Astrocyte of the spinal cord (primary cell): ENCODE data around the gene ZC3H4.

Experiments used
- DNase-seq: peaks from one replicate; pipeline ENCODE4 v3.0.0; 2011; ENCODE audit warnings: low read depth, low spot score
- H3K4me3 ChIP-seq: 2 replicates; pipeline ENCODE4 v1.5.1; 2011; ENCODE audit warnings: low read depth, mild to moderate bottlenecking, low read length, moderate library complexity
- in situ Hi-C: cut with HindIII; loops from 2 replicates; pipeline ENCODE4 v1.10.0; 2017; ENCODE audit warnings: low sequenced_read_pairs
- TF ChIP-seq, protein P1 (sequence below): IDR thresholded peaks from 2 replicates; pipeline ENCODE4 v1.5.1; 2012; ENCODE audit warnings: low read depth, mild to moderate bottlenecking, low read length, inconsistent platforms

Gene ZC3H4

DNA sequence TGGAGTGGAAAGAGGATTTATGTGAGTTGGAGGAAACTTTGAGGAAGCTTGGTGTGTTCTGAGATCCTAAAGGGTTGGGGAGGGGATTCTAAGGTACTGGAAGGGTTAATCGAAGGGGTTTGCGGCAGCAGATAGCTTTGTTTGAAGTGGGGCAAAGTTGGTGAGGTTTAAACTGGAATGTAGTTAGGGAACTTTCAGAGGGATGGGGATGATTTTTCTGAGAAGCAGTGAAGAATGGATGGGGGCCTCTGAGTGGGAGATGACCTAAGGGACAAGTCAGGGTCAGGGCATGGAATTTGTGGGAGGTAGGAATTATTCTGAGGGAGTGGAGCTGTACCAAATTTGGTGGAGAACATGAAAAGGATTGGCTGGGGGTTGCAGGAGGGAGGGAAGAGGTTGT lies 21.0 kb upstream of the ZC3H4 start:
- TF ChIP-seq, protein P1, sequence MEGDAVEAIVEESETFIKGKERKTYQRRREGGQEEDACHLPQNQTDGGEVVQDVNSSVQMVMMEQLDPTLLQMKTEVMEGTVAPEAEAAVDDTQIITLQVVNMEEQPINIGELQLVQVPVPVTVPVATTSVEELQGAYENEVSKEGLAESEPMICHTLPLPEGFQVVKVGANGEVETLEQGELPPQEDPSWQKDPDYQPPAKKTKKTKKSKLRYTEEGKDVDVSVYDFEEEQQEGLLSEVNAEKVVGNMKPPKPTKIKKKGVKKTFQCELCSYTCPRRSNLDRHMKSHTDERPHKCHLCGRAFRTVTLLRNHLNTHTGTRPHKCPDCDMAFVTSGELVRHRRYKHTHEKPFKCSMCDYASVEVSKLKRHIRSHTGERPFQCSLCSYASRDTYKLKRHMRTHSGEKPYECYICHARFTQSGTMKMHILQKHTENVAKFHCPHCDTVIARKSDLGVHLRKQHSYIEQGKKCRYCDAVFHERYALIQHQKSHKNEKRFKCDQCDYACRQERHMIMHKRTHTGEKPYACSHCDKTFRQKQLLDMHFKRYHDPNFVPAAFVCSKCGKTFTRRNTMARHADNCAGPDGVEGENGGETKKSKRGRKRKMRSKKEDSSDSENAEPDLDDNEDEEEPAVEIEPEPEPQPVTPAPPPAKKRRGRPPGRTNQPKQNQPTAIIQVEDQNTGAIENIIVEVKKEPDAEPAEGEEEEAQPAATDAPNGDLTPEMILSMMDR = no peak
- H3K4me3 ChIP-seq = no peak overlapping the region
- in situ Hi-C loops = no loop called here

DNA sequence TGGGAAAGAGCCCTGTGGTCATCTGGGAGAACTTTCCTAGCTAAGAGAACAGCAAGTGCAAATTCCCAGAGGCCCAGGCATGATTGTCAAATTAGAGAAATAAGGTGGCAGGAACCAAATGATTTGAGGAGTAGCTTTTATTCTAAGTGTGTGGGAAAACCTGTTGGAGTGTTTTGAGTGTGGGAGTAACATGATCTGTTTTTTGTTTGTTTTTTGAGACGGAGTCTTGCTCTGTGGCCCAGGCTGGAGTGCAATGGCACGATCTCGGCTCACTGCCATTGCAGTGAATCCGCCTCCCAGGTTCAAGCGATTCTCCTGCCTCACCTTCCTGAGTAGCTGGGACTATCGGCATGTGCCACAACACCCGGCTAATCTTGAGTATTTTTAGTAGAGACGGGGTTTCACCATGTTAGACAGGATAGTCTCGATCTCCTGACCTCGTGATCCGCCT lies 19.5 kb upstream of the ZC3H4 start:
- in situ Hi-C loops = no loop called here
- H3K4me3 ChIP-seq = no peak overlapping the region
- no peak for DNase-seq

More for the DNA sequence above, 21.0 kb upstream of the ZC3H4 start:
- DNase-seq = no peak

DNA sequence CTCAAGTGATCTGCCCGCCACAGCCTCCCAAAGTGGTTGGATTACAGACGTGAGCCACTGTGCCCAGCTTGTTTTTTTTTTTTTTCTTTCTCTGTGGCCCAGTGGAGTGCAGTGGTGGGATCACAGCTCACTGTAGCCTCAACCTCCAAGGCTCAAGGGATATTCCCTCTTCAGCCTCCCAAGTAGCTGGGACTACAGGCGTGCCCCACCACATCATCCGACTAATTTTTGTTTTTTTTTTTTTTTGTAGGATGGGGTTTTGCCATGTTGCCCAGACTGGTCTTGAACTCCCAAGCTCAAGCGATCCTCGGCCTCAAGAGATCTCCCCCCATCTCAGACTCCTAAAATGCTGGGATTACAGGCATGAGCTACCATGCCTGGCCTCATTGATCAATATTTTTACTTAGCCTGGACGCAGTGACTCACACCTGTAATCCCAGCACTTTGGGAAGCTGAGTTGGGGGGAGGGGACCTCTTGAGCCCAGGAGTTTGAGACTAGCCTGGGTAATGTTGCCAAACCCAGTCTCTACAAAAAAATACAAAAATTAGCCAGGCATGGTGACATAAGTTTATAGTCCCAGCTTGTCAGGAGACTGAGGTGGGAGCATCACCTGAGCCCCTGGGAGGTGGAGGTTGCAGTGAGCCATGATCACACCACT lies 18.7 kb upstream of the ZC3H4 start:
- in situ Hi-C loops = no loop called here
- TF ChIP-seq, protein P1 = no peak
- no peak for DNase-seq
- H3K4me3 ChIP-seq = peak overlapping the region; percentile 93

More for the DNA sequence above, 19.5 kb upstream of the ZC3H4 start:
- TF ChIP-seq, protein P1 = no peak

DNA sequence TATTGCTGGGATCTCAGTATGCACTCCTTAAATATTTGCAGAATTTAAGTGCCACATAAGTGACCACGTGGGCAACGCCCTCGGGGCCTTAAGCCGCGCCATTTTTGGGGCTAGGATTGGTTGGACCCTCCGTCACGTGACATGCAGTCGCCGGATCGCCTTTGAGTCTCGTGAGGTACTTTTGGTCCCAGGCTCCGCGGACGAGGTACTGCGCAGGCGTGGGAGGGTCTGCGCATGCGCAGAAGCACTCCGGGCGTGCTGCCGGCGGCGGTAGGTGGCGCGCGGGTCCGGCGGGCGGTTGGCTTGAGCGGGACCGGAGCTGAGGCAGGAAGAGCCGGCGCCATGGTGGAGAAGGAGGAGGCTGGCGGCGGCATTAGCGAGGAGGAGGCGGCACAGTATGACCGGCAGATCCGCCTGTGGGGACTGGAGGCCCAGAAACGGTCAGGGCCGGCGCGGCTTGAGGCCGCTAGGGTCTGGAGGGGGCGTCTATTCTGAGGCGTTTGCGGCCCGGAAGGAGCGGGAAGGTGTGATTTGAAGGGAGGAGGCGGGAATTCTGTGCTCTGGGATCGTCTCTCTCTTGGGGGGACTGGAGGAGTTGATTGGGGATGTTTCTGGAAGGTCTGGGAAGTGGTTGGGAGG lies 17.1 kb upstream of the ZC3H4 start, which contains the start of gene SAE1:
TSS of gene SAE1 (plus strand) at position 247 of the 639 bp plus-strand sequence. CDS start at position 343, 96 bp downstream.
- TF ChIP-seq, protein P1 = peak; percentile 58
- peak within 1 kb of the TSS; percentile 93 for H3K4me3 ChIP-seq
- DNase-seq = peak; percentile 99
- in situ Hi-C loops = no loop called here

DNA sequence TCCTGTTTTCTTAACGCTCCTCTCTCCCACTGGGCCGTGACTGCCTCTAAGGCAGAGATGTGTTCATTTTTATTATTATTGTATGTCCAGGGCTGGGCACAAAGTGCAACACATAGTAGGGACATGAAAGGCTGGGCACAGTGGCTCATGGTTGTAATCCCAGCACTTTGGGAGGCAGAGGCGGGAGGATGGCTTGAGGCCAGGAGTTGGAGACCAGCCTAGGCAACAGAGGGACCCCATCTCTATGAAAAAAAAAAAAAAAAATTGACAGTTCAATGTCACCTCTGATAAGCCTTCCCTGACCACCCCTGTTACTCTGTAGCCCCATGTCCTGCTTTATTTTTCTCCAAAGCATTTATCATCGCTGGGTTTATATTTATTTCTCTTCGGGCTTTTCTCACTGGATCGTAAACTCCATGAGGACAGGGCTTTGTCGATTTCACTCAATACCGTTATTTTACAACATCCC lies 16.6 kb upstream of the ZC3H4 start:
- TF ChIP-seq, protein P1 = no peak
- in situ Hi-C loops = no loop called here
- no peak overlapping the region for H3K4me3 ChIP-seq

DNA sequence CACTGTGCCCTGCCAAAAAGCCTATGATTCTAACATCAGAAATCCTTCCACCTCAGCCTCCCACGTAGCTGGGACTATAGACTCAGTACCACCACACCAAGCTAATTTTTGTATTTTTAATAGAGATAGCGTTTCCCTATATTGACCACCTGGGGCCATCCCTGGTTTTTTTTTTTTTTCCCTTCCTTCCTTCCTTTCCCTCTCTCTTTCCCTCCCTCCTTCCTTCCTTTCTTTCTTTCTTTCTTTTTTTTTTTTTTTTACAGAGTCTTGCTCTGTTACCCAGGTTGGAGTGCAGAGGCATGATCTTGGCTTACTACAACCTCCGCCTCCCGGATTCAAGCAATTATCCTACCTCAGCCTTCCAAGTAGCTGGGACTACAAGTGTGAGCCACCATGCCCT lies 16.0 kb upstream of the ZC3H4 start:
- no peak overlapping the region for H3K4me3 ChIP-seq
- TF ChIP-seq, protein P1 = no peak
- in situ Hi-C loops = no loop called here
- no peak for DNase-seq

More for the DNA sequence above, 16.6 kb upstream of the ZC3H4 start:
- DNase-seq = no peak
